GM10266 (cell line): ENCODE data around the gene SHB.

Experiments
- DNase-seq: peaks from one replicate; pipeline ENCODE4 v3.0.0; 2012; ENCODE audit errors: extremely low spot score
- CTCF ChIP-seq: IDR thresholded peaks from 2 replicates; pipeline ENCODE4 v1.5.1; 2012; ENCODE audit warnings: mild to moderate bottlenecking, low read depth; ENCODE audit not compliant: control insufficient read depth, insufficient read depth; ENCODE audit errors: missing control alignments

Gene SHB

GRCh38 chr9:37870081-37870798 is 198.8 kb downstream of the SHB start:
- no peak for DNase-seq
- TF ChIP-seq CTCF, result no peak
